HepG2 (cell line): ENCODE data around the gene SYNGR2. TPM values are rescaled to one million over a fixed set of nuclear protein-coding genes. Genes with fewer than 3 reads are reported as not detected.
A peak's percentile ranks its signal among the peaks of the same experiment; 100 is the strongest.

ENCODE experiments used
- AGO1 ChIP-seq: fragments of 200-400 bp; formaldehyde crosslinking; IDR thresholded peaks from 2 replicates; pipeline ENCODE4 v1.6.1; 2017; ENCODE audit warnings: mild to moderate bottlenecking, low read depth, low read length, moderate library complexity; ENCODE audit not compliant: poor library complexity, severe bottlenecking
- ARID2 ChIP-seq: sonication (generic); formaldehyde crosslinking; IDR thresholded peaks from 2 replicates; pipeline ENCODE4 v1.8.1; 2022; ENCODE audit warnings: mild to moderate bottlenecking, missing genetic modification reagents, borderline replicate concordance
- ATF2 ChIP-seq: sonication (generic); formaldehyde crosslinking; IDR thresholded peaks from 2 replicates; pipeline ENCODE4 v1.4.0; 2020; ENCODE audit warnings: missing genetic modification reagents
- ATRX ChIP-seq: sonication (generic); formaldehyde crosslinking; IDR thresholded peaks from 2 replicates; pipeline ENCODE4 v1.4.0; 2020; ENCODE audit warnings: missing genetic modification reagents, borderline replicate concordance
- CC2D1A ChIP-seq: sonication (generic); formaldehyde crosslinking; IDR thresholded peaks from 2 replicates; pipeline ENCODE4 v1.8.1; 2023; ENCODE audit warnings: mild to moderate bottlenecking, missing genetic modification reagents
- ETV6 ChIP-seq: sonication (generic); formaldehyde crosslinking; conservative IDR thresholded peaks from 2 replicates; pipeline ENCODE4 v1.4.0; 2020; ENCODE audit warnings: missing genetic modification reagents
- GLMP ChIP-seq: sonication (generic); formaldehyde crosslinking; IDR thresholded peaks from 2 replicates; pipeline ENCODE4 v1.9.0; 2021; ENCODE audit warnings: missing genetic modification reagents, mild to moderate bottlenecking, borderline replicate concordance
- HNRNPL ChIP-seq: fragments of 200-400 bp; formaldehyde crosslinking; IDR thresholded peaks from 2 replicates; pipeline ENCODE4 v1.6.1; 2017; ENCODE audit warnings: mild to moderate bottlenecking, low read depth, low read length
- KLF11 ChIP-seq: IDR thresholded peaks from 2 replicates; pipeline ENCODE4 v1.6.1; 2016; ENCODE audit warnings: missing compliant biosample characterization
- NFAT5 ChIP-seq: sonication (generic); formaldehyde crosslinking; IDR thresholded peaks from 2 replicates; pipeline ENCODE4 v1.4.0; 2020; ENCODE audit warnings: missing genetic modification reagents
- SOX6 ChIP-seq, 2 experiments: fragments of 450-650 bp in 1 of 2; sonication (generic) in 1 of 2; formaldehyde crosslinking in 1 of 2; IDR thresholded peaks; 2 replicates each; pipeline versions ENCODE4 v1.4.0 to v1.6.1; 2017 to 2020; ENCODE audit warnings: antibody characterized with exemption in 1 of 2, mild to moderate bottlenecking in 1 of 2, missing genetic modification reagents in 1 of 2
- TBX2 ChIP-seq: sonication (generic); formaldehyde crosslinking; IDR thresholded peaks from 2 replicates; pipeline ENCODE4 v1.5.0; 2020; ENCODE audit warnings: missing genetic modification reagents, mild to moderate bottlenecking, borderline replicate concordance
- TCF7 ChIP-seq: sonication (generic); IDR thresholded peaks from 2 replicates; pipeline ENCODE4 v1.6.1; 2016; ENCODE audit warnings: antibody characterized with exemption, low read depth
- TOE1 ChIP-seq: sonication (generic); formaldehyde crosslinking; IDR thresholded peaks from 2 replicates; pipeline ENCODE4 v1.4.0; 2020; ENCODE audit warnings: mild to moderate bottlenecking, missing genetic modification reagents
- TRIM22 ChIP-seq: fragments of 450-650 bp; IDR thresholded peaks from 2 replicates; pipeline ENCODE4 v1.6.1; 2017
- ZBTB2 ChIP-seq: sonication (generic); formaldehyde crosslinking; IDR thresholded peaks from 2 replicates; pipeline ENCODE4 v1.8.0; 2022; ENCODE audit warnings: low read depth, missing genetic modification reagents
- ZNF446 ChIP-seq: sonication (generic); formaldehyde crosslinking; IDR thresholded peaks from 2 replicates; pipeline ENCODE4 v1.5.0; 2020; ENCODE audit warnings: mild to moderate bottlenecking, missing genetic modification reagents
- ZSCAN31 ChIP-seq: sonication (generic); formaldehyde crosslinking; IDR thresholded peaks from 2 replicates; pipeline ENCODE4 v1.5.0; 2020; ENCODE audit warnings: low read depth, mild to moderate bottlenecking, missing genetic modification reagents
- polyA plus RNA-seq, 8 experiments: library from polyadenylated mRNA; depleted of rRNA in 3 of 8; stranded (reverse) in 7 of 8; unstranded in 1 of 8; fragments of >200 nt; fragmentation: Illumina TruSeq in 4 of 8; extraction: Trizol in 4 of 8; gene quantifications; 2 replicates each; pipeline versions ENCODE4 v1.2.1 to v1.2.3, GENCODE V29; 2011 to 2016; ENCODE audit warnings: low read depth in 4 of 8, missing spikeins in 1 of 8, mixed read lengths in 1 of 8; ENCODE audit not compliant: insufficient read depth in 1 of 8
- total RNA-seq, 5 experiments: library from RNA; depleted of rRNA; stranded (reverse); fragments of >200 nt; fragmentation: Illumina TruSeq; extraction: Trizol; gene quantifications; 2 replicates each; pipeline ENCODE4 v1.2.3, GENCODE V29; 2016; ENCODE audit warnings: low read depth in 1 of 5

Gene SYNGR2
- total and polyA plus RNA-seq, 2 of the 13 experiments (the other 11 are each of a cell fraction or from before 2014, with no cell fraction given): 46.7 to 170 TPM

- no peak for TF ChIP-seq TRIM22
- no peak for TF ChIP-seq GLMP
- TF ChIP-seq ZSCAN31 (CRISPR knock-in tag): peak; percentile 77
- peak; percentile 94; the same call in 1 of the 2 replicates for TF ChIP-seq ATF2
- peak; percentile 89; the same call in 1 of the 2 replicates for TF ChIP-seq ARID2
- peak; percentile 36 for TF ChIP-seq AGO1
- TF ChIP-seq CC2D1A (CRISPR knock-in tag): peak; percentile 86; the same call in 1 of the 2 replicates
- TF ChIP-seq SOX6 (IDR thresholded peaks at IDR 0.05): no peak
- peak; percentile 76 for TF ChIP-seq SOX6 (CRISPR knock-in tag; IDR thresholded peaks at IDR 0.05)
- no peak for TF ChIP-seq ATRX (CRISPR knock-in tag)
- peak; percentile 82; the same call in 1 of the 2 replicates for TF ChIP-seq KLF11 (CRISPR knock-in tag)
- peak; percentile 89 for TF ChIP-seq TBX2 (CRISPR knock-in tag)
- no peak; the same call in 1 of the 2 replicates for TF ChIP-seq NFAT5 (CRISPR knock-in tag)
- peak; percentile 81 for TF ChIP-seq ETV6 (CRISPR knock-in tag)
- peak; percentile 84; the same call in 1 of the 2 replicates for TF ChIP-seq ZBTB2 (CRISPR knock-in tag)
- peak; percentile 82 for TF ChIP-seq HNRNPL
- no peak for TF ChIP-seq TCF7
- TF ChIP-seq TOE1 (CRISPR knock-in tag): no peak
- peak; percentile 5; the same call in 1 of the 2 replicates for TF ChIP-seq ZNF446 (CRISPR knock-in tag)
Measured at GRCh38 chr17:78214016-78214705, 45.8 kb downstream of the SYNGR2 start, which contains the start of gene BIRC5 (continued).
